Osteocyte (in vitro differentiated cells): ENCODE data around the gene SSC4D. TPM values are rescaled to one million over a fixed set of nuclear protein-coding genes. Genes with fewer than 3 reads are reported as not detected.
"Not testable (repeated sequence)": the region's sequence is repeated elsewhere in the genome, so short reads cannot be mapped to it uniquely, and the experiment has no call there.

ENCODE experiments used
- DNase-seq: peaks from one replicate; pipeline ENCODE4 v3.0.0; 2021; ENCODE audit warnings: mixed read lengths; ENCODE audit not compliant: unreplicated experiment; ENCODE audit errors: extremely low spot score
- H3K27ac Mint-ChIP-seq: one replicate; pipeline ENCODE4 v1.8.0; 2021; ENCODE audit warnings: mild to moderate bottlenecking, mixed read lengths; ENCODE audit not compliant: unreplicated experiment
- H3K27me3 Mint-ChIP-seq: one replicate; pipeline ENCODE4 v1.8.0; 2021; ENCODE audit warnings: mixed read lengths; ENCODE audit not compliant: unreplicated experiment
- H3K36me3 Mint-ChIP-seq: one replicate; pipeline ENCODE4 v1.8.0; 2021; ENCODE audit warnings: mixed read lengths; ENCODE audit not compliant: unreplicated experiment
- H3K4me1 Mint-ChIP-seq: one replicate; pipeline ENCODE4 v1.8.0; 2021; ENCODE audit warnings: mixed read lengths; ENCODE audit not compliant: unreplicated experiment
- H3K4me3 Mint-ChIP-seq: one replicate; pipeline ENCODE4 v1.8.0; 2021; ENCODE audit warnings: mild to moderate bottlenecking, moderate library complexity, mixed read lengths; ENCODE audit not compliant: unreplicated experiment
- H3K9me3 Mint-ChIP-seq: one replicate; pipeline ENCODE4 v1.8.0; 2021; ENCODE audit warnings: mixed read lengths; ENCODE audit not compliant: unreplicated experiment
- CTCF ChIP-seq: fragments of 200-600 bp; sonication (generic); IDR thresholded peaks from 2 replicates; pipeline ENCODE4 v1.5.0; 2021; ENCODE audit warnings: antibody characterized with exemption, mild to moderate bottlenecking, moderate library complexity
- long read RNA-seq: library from polyadenylated mRNA; unstranded; transcript quantifications from one replicate; pipeline ENCODE4 v2.0.0, GENCODE V29; 2021
- total RNA-seq: library from RNA; stranded (reverse); gene quantifications from 2 replicates; pipeline ENCODE4 v1.2.1, GENCODE V29; 2021

Gene SSC4D
- total RNA-seq: 0.31 and 0.89 TPM in 2 replicates
- long read RNA-seq, partial matches to known transcripts: 0 of 1 reads
- long read RNA-seq, other reads (novel, unspliced or antisense): 1 of 1 reads

- Mint-ChIP-seq H3K36me3 (no peaks in the 10 kb centered on the region), H3K27ac (no peak within 1 kb of the TSS), H3K27me3 (no peaks in the 10 kb centered on the region), H3K9me3 (no peaks in the 10 kb centered on the region), H3K4me3 (no peak within 1 kb of the TSS), H3K4me1 (peaks cover 20% of the 10 kb centered on the region)
- TF ChIP-seq CTCF: no peak
- no peak for DNase-seq
Measured at GRCh38 chr7:76409537-76409936, at the start of gene SSC4D. Gene SSC4D (minus strand): TSS chr7:76409697. CDS start chr7:76404439, 5,258 bp downstream.

- H3K4me1 Mint-ChIP-seq, H3K9me3 Mint-ChIP-seq, H3K4me3 Mint-ChIP-seq, DNase-seq, H3K27ac Mint-ChIP-seq, H3K36me3 Mint-ChIP-seq, H3K27me3 Mint-ChIP-seq: not testable (repeated sequence)
Measured at GRCh38 chr7:76458504-76458903, 49.0 kb upstream of the SSC4D start.

- H3K36me3 Mint-ChIP-seq, H3K4me1 Mint-ChIP-seq, DNase-seq, H3K27ac Mint-ChIP-seq, H3K9me3 Mint-ChIP-seq, H3K4me3 Mint-ChIP-seq, H3K27me3 Mint-ChIP-seq: not testable (repeated sequence)
Measured at GRCh38 chr7:76457017-76457416, 47.5 kb upstream of the SSC4D start.

GRCh38 chr7:76445577-76446008 lies 36.1 kb upstream of the SSC4D start:
- not testable (repeated sequence) for H3K9me3 Mint-ChIP-seq, H3K4me3 Mint-ChIP-seq, H3K36me3 Mint-ChIP-seq, H3K27me3 Mint-ChIP-seq, H3K4me1 Mint-ChIP-seq
- H3K27ac Mint-ChIP-seq: peak overlapping the region; percentile 88
- peak; percentile 49 for DNase-seq

GRCh38 chr7:76443846-76444245 lies 34.3 kb upstream of the SSC4D start:
- H3K36me3 Mint-ChIP-seq: not testable (repeated sequence)

GRCh38 chr7:76442664-76443446 lies 33.4 kb upstream of the SSC4D start:
- not testable (repeated sequence) for H3K27me3 Mint-ChIP-seq, DNase-seq, H3K36me3 Mint-ChIP-seq, H3K9me3 Mint-ChIP-seq, H3K27ac Mint-ChIP-seq, H3K4me3 Mint-ChIP-seq
- peaks cover 11% of the 10 kb centered on the region for H3K4me1 Mint-ChIP-seq

More at GRCh38 chr7:76443846-76444245, 34.3 kb upstream of the SSC4D start:
- H3K27me3 Mint-ChIP-seq, H3K9me3 Mint-ChIP-seq, H3K27ac Mint-ChIP-seq, H3K4me3 Mint-ChIP-seq, DNase-seq, H3K4me1 Mint-ChIP-seq: not testable (repeated sequence)

GRCh38 chr7:76441792-76442191 lies 32.3 kb upstream of the SSC4D start:
- peaks cover 11% of the 10 kb centered on the region for H3K4me1 Mint-ChIP-seq
- not testable (repeated sequence) for DNase-seq, H3K36me3 Mint-ChIP-seq, H3K27me3 Mint-ChIP-seq, H3K4me3 Mint-ChIP-seq, H3K9me3 Mint-ChIP-seq, H3K27ac Mint-ChIP-seq

- not testable (repeated sequence) for H3K4me3 Mint-ChIP-seq, H3K27me3 Mint-ChIP-seq, H3K36me3 Mint-ChIP-seq, H3K4me1 Mint-ChIP-seq, DNase-seq, H3K9me3 Mint-ChIP-seq, H3K27ac Mint-ChIP-seq
Measured at GRCh38 chr7:76440404-76440803, 30.9 kb upstream of the SSC4D start.

- H3K36me3 Mint-ChIP-seq, H3K4me3 Mint-ChIP-seq, H3K27me3 Mint-ChIP-seq, H3K27ac Mint-ChIP-seq, H3K4me1 Mint-ChIP-seq, H3K9me3 Mint-ChIP-seq, DNase-seq: not testable (repeated sequence)
Measured at GRCh38 chr7:76439120-76439888, 29.8 kb upstream of the SSC4D start.
